Stimulated activated naive CD4-positive, alpha-beta T cell (primary cell): ENCODE results near the gene SLC39A9.
"Not testable (repeated sequence)": the region's sequence is repeated elsewhere in the genome, so short reads cannot be mapped to it uniquely, and the experiment has no call there.

Experiments used
- DNase-seq, 6 experiments: peaks; one replicate each; lab custom pipeline; 2025; lab: John Stamatoyannopoulos, UW

The SLC39A9 gene

DNA sequence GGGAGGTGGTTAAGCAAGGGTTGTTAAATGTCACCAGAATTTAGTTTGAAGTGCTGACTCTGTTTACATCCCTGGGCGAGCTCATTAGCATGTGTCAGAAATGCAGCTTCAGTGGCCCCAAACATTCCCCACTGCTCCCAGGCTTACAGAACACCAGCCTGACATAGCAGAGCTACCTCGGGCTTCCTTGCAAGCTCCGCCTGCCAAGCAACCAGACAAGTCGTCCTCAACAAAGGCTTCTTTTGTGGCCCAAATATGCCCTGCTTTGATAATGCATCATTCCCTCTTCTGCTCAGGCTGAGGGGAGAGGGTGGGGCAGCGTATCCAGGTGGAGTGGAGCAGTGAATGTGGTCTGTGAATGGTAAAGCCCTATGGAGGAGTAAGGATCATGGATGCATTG, 28.4 kb upstream of the SLC39A9 start:
- no peak for DNase-seq

DNA sequence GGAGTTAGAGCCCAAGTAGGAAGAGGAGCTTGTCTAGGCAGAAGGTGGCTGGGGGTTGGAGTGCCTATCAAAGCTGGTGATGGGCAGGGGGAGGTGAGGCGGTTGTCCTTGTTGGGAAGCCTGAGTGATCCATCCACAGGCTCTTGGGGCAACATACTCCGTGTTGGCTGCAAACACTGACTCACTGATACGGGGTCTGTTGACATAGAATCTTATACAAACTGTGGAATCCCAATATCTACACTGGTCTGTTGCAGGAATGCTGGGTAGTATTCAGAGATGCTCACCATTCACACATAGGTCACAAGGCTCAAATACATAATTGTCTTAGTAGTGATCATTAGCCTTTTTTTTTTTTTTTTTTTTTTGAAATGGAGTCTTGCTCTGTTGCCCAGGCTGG, 26.3 kb upstream of the SLC39A9 start:
- DNase-seq, result no peak

DNA sequence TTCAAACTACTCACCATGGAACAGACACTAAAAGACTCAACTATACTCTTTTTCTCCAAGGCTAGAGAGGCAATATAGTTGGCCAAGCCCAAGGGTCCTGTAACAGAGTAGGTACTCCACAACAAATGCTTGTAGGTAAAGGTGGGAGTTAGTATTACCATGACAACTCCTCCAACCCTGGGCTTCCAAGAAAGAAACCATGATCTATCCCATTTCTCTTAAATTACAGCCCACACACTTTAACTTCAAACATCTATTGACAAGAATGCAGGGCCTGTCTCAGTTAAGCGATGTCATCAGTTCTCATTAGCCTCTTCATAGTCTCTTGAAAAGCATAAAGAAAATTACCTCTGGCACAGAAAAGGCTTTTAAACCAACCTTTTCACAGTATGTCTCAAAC, 25.4 kb upstream of the SLC39A9 start:
- DNase-seq, result no peak

DNA sequence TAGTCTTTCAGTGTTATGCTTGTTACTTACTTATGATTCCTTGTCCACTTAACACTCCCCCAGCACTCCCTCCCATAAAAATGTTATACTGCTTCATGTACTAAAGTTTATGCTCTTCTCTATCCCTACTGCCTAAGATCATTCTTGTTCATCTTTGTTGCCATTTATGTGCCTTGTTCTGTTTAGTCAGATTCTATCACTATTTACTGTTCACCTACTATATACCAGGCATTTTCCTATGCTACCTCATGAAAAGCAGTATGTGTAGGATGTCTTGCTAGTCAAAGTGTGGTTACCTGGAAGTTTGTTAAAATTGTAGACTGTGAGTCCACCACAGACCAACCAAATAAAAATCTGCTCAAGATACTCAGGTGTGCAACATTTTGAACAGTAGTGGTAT, 24.3 kb upstream of the SLC39A9 start:
- DNase-seq, result no peak

DNA sequence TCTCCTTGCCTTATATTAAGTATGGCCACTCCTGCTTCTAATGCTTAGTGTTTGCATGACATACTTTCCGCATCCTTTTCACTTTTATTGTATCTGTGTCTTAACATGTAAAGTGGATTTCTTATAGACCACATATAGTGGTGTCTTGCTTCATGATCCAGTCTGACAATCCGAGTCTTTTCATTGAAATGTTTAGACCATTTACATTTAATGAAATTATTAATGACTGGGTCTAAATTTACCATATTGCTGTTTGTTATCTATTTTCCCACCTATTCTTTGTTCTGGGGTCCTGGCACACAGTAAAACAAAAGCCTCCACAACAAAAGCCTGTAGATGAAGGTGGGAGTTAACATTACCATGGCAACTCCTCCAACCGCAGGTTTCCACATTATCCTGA, 23.3 kb upstream of the SLC39A9 start:
- DNase-seq, result no peak

DNA sequence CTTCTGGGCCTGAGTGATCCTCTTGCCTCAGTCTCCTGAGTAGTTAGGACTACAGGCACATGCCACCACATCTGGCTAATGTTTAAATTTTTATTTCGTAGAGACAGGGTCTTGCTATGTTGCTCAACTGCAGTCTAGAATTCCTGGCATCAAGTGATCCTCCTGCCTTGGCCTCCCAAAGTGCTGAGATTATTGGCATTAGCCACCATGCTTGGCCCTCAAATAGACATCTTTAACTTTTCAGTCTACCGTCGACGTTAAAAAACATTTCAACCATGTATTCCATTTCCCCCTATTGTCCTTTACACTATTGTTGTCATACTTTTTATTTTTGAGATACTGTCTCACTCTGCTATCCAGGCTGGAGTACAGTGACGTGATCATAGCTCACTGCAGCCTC, 22.8 kb upstream of the SLC39A9 start:
- no peak for DNase-seq

DNA sequence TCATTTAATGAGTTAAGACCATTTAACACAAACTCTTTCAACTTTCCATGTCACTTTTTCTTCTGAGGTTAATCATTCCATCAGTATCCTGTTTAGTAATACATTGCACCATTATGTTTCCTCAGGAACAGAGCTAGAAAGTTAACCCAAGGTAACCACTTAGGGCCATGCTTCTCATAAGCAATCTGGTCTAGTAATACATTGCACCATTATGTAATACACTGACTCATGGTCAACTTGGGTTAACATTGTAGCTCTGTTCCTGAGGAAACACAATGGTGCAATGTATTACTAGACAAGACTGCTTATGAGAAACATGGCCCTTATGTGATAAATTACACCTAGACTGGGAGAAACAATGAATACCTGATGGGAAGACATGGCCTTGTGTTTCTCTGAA, 22.1 kb upstream of the SLC39A9 start:
- DNase-seq, result no peak

DNA sequence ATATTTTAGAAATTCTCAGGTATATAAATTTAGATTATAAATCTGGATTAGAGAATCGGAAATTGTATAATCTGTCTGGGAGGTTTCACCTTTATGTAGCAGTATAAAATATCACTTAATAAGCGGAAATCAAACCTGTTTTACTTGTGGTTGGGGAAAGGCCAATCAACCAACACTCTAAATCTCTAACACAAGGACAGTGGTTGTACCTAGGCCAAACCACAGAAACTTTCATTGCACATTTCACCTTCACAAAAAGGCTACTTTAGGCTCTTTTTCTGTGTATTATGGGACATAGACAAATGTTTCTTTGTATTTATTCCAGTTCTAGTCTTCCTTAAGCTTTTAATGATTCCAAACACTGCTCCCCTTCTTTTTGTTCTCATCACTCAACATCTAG, 20.2 kb upstream of the SLC39A9 start:
- no peak for DNase-seq

DNA sequence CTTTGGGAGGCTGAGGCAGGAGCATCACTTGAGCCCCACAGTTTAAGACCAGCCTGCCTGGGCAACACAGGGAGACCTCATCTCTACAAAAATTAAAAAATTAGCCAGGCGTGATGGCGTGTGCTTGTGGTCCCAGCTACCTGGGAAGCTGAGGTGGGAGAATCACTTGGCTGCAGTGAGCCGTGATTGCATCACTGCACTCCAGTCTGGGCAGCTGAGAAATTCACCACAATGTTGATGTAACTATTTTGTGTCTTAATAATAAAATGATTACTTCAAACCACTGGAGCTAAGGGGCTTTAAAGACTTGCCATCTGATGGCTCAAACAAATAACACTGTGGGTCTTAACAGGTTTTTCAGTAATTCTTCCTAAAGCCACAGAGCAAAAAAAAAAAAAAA, 11.2 kb upstream of the SLC39A9 start:
- DNase-seq, result no peak

DNA sequence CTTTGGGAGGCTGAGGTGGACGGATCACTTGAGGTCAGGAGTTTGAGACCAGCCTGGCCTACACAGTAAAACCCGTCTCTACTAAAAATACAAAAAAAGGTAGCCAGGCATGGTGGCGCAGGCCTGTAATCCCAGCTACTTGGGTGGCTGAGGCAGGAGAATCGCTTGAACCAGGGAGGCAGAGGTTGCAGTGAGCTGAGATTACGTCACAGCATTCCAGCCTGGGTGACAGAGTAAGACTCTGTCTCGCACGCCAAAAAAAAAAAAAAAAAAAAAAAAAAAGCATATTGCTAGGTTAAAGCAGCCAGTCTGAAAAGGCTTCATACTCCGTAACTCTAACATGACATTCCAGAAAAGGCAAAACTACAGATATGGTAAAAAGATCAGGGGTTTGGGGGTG, 7.1 kb upstream of the SLC39A9 start:
- DNase-seq, result not testable (repeated sequence)

DNA sequence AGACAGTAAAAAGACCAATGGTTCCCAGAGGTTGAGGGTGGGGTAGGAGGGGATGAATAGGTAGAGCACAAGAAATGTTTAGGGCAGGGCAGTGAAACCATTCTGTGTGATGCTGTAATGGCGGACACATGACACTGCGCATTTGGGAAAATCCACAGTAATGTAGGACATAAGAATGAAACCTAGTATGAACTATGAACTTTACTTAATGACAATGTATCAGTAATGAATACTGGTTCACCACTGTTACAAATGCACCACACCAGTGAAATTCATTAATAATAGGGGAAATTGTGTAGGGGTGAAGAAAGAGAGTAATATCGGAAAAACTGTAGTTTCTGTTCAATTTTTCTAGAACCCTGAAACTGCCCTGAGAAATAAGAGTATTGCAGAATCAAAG, 6.0 kb upstream of the SLC39A9 start:
- DNase-seq, result no peak

DNA sequence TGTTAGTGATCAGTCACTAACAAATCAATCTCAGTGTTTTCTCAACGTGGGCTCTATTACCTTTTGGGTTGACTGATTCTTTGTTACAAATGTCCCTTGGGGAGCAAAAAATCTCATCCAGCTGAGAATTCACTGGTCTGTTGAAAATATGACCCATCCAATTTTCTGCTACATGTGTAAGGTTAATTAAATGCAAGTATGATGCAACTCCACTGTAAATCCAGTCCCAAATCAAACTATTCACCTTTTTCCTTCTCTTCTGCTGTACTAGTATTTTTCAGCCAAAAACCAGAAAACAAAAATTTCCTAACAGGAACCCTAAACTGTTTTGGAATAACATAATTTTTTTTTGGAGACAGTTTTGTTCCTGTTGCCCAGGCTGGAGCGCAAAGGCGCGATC, 2.6 kb upstream of the SLC39A9 start:
- no peak for DNase-seq

DNA sequence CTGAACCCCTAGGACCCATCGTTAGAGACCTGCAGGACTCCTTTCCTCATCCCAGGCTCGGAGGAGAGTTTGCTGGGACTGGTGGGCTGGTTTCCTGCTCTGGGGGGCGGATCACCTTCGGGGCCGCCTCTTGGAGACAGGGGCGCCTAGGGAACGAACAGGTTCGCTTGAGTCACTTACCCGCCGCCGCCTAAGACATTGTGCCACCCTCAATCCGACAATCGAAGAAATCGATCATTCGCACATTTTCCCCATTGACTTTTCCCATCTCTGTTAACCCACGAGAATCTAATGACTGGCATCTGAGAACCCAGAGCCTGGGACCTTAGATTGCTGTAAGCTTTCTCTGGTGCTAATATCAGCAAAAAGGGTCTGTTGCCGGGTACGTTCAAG, 322 bp downstream of the SLC39A9 start:
- DNase-seq, result no peak

DNA sequence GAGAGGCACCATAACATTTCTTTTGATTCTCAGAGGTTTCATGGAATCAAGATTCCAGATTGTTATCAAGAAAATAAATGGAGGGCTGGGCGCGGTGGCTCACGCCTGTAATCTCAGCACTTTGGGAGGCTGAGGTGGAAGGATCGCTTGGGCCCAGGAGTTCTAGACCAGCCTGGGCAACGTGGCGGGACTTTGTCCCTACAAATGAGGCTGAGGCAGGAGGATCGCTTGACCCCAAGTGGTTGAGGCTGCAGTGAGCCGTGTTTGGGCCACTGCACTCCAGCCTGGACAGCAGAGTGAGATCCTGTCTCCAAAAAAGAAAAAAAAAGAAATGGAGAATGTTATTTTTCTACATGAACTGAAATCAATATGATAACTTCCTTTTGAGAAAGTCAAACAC, 1.3 kb downstream of the SLC39A9 start:
- no peak for DNase-seq

DNA sequence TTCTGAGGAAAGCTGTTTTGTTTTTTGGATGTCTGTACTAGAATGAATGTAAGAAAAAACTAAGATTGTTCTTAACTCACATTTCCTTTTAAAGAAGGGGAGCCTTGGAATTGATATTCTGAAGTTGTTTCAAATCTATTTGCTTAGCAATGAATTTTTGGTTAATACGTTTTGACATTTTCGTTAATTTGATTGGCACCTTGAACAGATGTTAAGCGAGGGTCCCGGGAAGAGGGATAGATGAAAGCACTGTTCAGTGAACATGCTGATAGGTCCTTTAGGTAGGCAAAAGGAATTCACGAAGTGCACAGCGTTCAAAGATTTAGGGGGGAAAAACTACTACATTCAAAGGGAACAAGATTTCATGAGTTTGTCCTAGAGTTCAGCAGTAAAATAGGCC, 1.7 kb downstream of the SLC39A9 start:
- no peak for DNase-seq

DNA sequence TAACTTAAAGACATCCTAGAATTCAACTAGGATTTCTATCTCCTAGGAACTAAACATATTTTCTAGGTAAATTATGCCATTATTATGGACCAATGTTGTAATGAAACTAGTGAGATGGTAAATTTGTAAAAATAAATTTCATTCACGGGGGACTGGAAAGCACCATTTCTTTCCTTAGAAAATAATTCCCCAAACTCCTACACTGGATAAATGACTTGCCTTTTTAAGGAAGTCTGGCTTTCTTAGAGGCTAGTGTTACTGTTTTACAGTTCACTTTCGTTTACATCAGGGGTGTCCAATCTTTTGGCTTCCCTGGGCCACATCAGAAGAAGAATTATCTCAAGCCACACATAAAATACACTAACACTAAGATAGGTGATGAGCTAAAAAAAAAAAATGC, 3.3 kb downstream of the SLC39A9 start:
- no peak for DNase-seq

DNA sequence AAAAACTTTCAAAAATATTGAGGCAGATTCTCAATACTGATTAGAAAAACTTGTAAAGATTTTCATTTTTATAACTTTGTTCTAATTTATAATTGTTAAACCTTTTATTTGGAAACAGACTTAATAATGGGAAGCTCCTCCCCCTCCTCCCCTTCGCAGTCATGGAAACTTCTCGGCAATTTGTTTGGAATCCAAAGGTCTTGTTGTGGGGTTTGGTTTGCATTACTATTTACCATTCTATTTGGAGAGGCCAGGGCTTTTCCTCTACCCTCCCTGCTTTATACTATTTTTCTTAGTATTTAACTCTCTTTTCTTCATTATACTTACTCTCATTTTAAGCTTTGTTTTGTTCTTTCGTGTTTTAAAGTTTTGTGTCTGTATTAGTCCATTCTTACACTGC, 6.0 kb downstream of the SLC39A9 start:
- DNase-seq, result no peak

DNA sequence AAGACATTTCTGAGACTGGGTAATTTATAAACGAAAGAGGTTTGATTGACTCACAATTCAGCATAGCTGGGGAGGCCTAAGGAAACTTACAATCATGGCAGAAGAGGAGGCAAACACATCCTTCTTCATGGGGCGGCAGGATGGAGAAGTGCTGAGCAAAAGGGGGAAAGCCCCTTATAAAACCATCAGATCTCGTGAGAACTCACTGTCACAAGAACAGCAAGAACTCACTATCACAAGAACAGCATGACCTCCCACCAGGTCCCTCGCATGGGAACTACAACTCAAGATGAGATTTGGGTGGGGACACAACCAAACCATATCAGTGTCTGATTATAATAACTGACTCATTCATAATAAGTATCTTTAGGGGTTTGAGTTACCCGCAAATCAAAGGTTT, 6.4 kb downstream of the SLC39A9 start:
- DNase-seq, result no peak

DNA sequence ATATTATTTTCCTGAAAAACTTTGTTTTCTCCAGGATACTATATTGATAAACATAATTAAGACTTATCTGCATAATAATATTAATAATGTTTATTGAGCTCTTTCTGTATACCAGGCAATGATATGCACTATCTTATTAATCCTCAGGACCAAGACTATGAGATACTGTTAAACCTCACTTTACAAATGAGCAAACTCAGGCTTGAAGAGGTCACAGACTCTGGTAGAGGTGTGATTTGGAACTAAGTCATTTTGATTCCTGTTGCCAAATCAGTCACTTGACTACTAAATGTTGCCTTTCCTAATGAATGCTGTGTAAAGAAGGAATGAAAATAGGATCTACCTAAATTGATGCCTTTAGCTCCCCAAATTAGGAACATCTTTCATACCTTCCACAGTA, 7.3 kb downstream of the SLC39A9 start:
- DNase-seq, result no peak

DNA sequence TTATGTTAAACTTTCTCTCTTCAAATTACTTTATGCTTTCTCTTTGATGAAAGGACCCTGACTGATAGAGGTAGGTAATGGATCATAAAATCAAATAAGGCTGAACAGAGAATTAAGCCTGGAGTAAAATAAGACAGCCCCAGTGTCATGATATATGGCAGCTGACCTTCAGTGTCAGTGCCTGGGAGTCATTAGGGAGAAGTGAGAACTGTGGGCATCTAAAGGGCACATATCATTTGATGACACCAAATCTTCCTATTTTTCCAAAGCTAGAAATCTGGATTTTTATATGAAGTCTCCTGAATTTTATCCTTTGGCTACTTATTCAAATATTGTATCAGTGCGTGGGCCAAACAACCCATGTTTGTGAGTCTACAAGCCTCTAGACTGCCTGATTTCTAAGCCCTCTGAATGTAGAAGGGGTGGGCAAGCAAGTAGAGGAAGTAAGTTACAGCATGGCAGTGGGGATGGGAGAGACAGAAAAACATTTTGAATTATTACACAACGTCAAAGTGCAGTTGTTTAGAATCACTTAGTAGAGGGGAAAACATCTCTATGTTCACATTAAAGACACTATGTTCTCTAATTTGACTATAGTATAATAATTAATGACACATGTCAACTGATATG, 10.0 kb downstream of the SLC39A9 start:
- DNase-seq, result no peak

DNA sequence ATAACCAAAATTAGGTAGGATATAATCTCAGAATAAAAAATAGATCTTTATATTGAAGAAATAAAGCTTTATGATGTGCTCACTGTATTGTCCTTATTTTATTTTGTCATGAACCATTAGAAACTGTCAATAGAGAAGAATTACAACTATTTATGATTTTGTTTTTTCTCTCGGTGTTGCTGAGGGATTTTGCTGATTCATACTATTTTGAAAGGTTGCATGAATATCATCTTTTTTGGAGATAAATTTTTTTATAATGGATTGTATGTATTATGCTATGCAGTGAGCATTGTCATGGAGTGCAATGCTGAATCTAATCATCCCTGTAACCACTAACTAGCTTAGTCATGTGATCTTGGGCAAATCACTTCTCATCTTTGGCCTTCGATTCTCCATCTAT, 15.0 kb downstream of the SLC39A9 start:
- no peak for DNase-seq

DNA sequence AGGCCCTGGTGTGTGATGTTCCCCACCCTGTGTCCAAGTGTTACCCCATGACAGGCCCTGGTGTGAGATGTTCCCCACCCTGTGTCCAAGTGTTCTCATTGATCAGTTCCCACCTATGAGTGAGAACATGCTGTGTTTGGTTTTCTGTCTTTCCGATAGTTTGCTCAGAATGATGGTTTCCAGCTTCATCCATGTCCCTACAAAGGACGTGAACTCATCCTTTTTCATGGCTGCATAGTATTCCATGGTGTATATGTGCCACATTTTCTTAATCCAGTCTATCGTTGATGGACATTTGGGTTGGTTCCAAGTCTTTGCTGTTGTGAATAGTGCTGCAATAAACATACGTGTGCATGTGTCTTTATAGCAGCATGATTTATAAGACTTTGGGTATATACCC, 17.6 kb downstream of the SLC39A9 start:
- DNase-seq, result not testable (repeated sequence)

DNA sequence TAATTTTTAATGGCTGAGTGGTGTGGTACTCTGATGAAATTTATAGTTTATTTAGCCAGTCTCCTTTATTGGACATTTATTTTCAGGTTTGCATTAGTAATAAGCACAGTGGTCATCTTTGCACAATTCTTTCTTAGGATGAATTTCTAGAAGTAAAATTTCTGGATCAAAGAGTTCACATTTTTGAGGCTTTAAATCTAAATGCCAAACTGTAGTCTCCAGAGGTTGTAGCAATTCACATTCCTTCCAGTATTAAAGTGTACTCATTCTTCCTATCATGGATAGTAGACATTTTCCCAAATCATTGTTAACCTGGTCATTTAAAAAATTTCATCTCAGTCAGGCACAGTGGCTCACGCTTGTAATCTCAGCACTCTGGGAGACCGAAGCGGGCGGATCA, 24.8 kb downstream of the SLC39A9 start:
- no peak for DNase-seq

DNA sequence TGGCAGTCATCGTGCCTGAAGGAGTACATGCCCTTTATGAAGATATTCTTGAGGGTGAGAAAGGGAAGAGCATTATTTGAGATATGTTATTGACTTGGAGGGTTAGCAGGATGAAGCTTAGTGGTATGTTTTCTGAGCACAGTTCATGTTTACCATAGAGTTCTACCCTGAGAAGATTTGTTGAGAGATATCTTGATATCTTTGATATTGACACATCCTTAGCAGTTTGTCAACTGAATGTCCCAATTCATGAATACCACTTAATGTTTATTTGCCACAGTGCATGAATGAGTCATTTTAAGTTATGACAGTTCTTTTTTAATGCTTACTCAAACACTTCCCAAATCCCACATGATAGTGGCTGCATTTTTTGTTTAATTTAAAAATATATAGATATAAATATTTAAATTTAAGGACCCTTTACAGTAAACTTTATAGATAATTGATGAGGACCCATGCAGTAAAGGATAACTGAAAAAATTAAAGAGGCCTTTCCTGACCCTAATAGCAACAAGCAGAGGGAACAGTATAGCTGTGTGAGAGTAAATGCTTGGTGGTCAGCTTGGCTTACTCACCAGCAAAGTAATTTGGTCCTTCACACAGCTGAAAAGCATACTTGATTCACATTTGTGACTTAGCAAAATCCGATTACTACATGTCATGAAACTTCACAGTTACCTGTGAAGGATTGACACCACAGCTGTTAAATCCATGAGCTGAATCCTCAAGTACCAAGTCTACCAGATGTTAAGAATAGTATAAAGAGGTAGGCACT, 25.8 kb downstream of the SLC39A9 start:
- DNase-seq, result no peak
